Endothelial cell of umbilical vein (primary cell): Measurements from ENCODE around the gene USP6NL.

Experiments
- EZH2 ChIP-seq: IDR thresholded peaks from 2 replicates; pipeline ENCODE4 v1.6.1; 2012; ENCODE audit warnings: borderline replicate concordance, low read depth, mild to moderate bottlenecking, moderate library complexity, low read length, inconsistent platforms; ENCODE audit not compliant: severe bottlenecking
- FOS ChIP-seq: IDR thresholded peaks from 2 replicates; pipeline ENCODE4 v1.6.1; 2011; ENCODE audit warnings: mild to moderate bottlenecking, low read length, moderate library complexity, borderline replicate concordance; ENCODE audit not compliant: insufficient read depth
- GATA2 ChIP-seq: IDR thresholded peaks from 2 replicates; pipeline ENCODE4 v1.7.0; 2011; ENCODE audit warnings: low read depth, mild to moderate bottlenecking, moderate library complexity, mixed read lengths, low read length; ENCODE audit not compliant: insufficient read length, insufficient read depth
- JUN ChIP-seq: IDR thresholded peaks from 2 replicates; pipeline ENCODE4 v1.6.1; 2011; ENCODE audit warnings: borderline replicate concordance, low read depth; ENCODE audit not compliant: insufficient read length, insufficient read depth
- MYC ChIP-seq: IDR thresholded peaks from one replicate; pipeline ENCODE4 v1.6.1; 2011; ENCODE audit warnings: mild to moderate bottlenecking, low read depth, low read length
- POLR2A ChIP-seq: IDR thresholded peaks from 2 replicates; pipeline ENCODE4 v1.6.1; 2012; ENCODE audit warnings: low read depth, mild to moderate bottlenecking, control low read depth, low read length
- POLR2AphosphoS5 ChIP-seq: IDR thresholded peaks from 2 replicates; pipeline ENCODE4 v1.6.1; 2012; ENCODE audit warnings: low read depth, mild to moderate bottlenecking, control low read depth, low read length, moderate library complexity; ENCODE audit not compliant: insufficient read depth
- TF ChIP-seq, protein P1 (sequence below), 2 donors: IDR thresholded peaks; 1 replicate in 1 of 2; 2 replicates in 1 of 2; pipeline ENCODE4 v1.5.1; 2011; ENCODE audit warnings: low read length in 2 of 2, mild to moderate bottlenecking in 2 of 2, moderate library complexity in 2 of 2, control low read depth in 1 of 2, inconsistent platforms in 1 of 2, low read depth in 1 of 2; ENCODE audit not compliant: insufficient read depth in 1 of 2; ENCODE audit errors: extremely low read depth in 1 of 2

DNA sequence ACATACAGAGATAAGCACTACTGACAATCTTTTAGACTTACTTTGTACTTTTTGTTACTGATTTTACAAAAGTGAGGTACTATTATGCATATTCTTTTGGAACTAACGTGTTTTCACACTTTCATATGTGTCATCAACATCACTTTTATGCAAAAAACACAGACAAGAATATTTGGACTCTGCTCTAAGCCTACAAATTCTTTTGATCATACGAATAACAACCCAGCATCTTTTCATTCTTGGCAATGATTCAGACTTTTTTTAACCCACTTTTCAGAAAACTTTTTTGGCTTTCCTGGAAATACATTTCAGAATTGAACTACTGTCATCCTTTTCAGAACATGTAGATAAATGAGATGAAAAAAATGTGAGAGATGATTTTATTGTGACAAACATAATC is 30.2 kb downstream of the USP6NL start:
- TF ChIP-seq POLR2A (no peak), POLR2AphosphoS5 (no peak), EZH2 (no peak), MYC (no peak), FOS (no peak), GATA2 (no peak), JUN (no peak)
- TF ChIP-seq, protein P1, sequence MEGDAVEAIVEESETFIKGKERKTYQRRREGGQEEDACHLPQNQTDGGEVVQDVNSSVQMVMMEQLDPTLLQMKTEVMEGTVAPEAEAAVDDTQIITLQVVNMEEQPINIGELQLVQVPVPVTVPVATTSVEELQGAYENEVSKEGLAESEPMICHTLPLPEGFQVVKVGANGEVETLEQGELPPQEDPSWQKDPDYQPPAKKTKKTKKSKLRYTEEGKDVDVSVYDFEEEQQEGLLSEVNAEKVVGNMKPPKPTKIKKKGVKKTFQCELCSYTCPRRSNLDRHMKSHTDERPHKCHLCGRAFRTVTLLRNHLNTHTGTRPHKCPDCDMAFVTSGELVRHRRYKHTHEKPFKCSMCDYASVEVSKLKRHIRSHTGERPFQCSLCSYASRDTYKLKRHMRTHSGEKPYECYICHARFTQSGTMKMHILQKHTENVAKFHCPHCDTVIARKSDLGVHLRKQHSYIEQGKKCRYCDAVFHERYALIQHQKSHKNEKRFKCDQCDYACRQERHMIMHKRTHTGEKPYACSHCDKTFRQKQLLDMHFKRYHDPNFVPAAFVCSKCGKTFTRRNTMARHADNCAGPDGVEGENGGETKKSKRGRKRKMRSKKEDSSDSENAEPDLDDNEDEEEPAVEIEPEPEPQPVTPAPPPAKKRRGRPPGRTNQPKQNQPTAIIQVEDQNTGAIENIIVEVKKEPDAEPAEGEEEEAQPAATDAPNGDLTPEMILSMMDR (IDR thresholded peaks at IDR 0.05; ENCODE audit: extremely low read depth in 1 of 2, insufficient read depth in 1 of 2, low read depth in 1 of 2, low read length in 2 of 2) = no peak
